Endothelial cell (in vitro differentiated cells): ENCODE measurements around the gene C1orf21. TPM values are rescaled to one million over a fixed set of nuclear protein-coding genes. Genes with fewer than 3 reads are reported as not detected.

ENCODE experiments used
- DNase-seq: peaks from one replicate; pipeline ENCODE4 v3.0.0; 2021; ENCODE audit warnings: low spot score
- H3K27ac Mint-ChIP-seq: one replicate; pipeline ENCODE4 v1.8.0; 2021; ENCODE audit warnings: mixed read lengths, inconsistent platforms; ENCODE audit not compliant: unreplicated experiment
- H3K27me3 Mint-ChIP-seq: one replicate; pipeline ENCODE4 v1.8.0; 2021; ENCODE audit warnings: mild to moderate bottlenecking, moderate library complexity, mixed read lengths, inconsistent platforms; ENCODE audit not compliant: unreplicated experiment
- H3K36me3 Mint-ChIP-seq: one replicate; pipeline ENCODE4 v1.8.0; 2021; ENCODE audit warnings: mild to moderate bottlenecking, low read depth, mixed read lengths, inconsistent platforms; ENCODE audit not compliant: unreplicated experiment
- H3K4me1 Mint-ChIP-seq: one replicate; pipeline ENCODE4 v1.8.0; 2021; ENCODE audit warnings: mild to moderate bottlenecking, mixed read lengths, inconsistent platforms; ENCODE audit not compliant: unreplicated experiment
- H3K4me3 Mint-ChIP-seq: one replicate; pipeline ENCODE4 v1.8.0; 2021; ENCODE audit warnings: mild to moderate bottlenecking, mixed read lengths, inconsistent platforms; ENCODE audit not compliant: unreplicated experiment
- H3K9me3 Mint-ChIP-seq: one replicate; pipeline ENCODE4 v1.8.0; 2021; ENCODE audit warnings: mixed read lengths, inconsistent platforms; ENCODE audit not compliant: unreplicated experiment
- CTCF ChIP-seq: fragments of 200-600 bp; sonication (generic); IDR thresholded peaks from one replicate; pipeline ENCODE4 v1.5.0; 2021; ENCODE audit warnings: antibody characterized with exemption; ENCODE audit not compliant: unreplicated experiment
- total RNA-seq: library from RNA; stranded (reverse); fragmentation: NEBNext Ultra II Directional; extraction: Animal tissue kit (Norgen Biotek cat#: 25700); gene quantifications from one replicate; pipeline ENCODE4 v1.2.1, GENCODE V29; 2021; ENCODE audit not compliant: unreplicated experiment

C1orf21 gene
- total RNA-seq, 1 donor from 2014 or later = 7.5 TPM

- Mint-ChIP-seq H3K27me3 (no peaks in the 10 kb centered on the region), H3K9me3 (no peaks in the 10 kb centered on the region), H3K4me3 (no peak overlapping the region), H3K36me3 (no peaks in the 10 kb centered on the region), H3K4me1 (no peaks in the 10 kb centered on the region), H3K27ac (no peak overlapping the region)
- no peak for DNase-seq
- TF ChIP-seq CTCF = no peak
Measured at GRCh38 chr1:184370850-184371249, 16.0 kb upstream of the C1orf21 start.

- Mint-ChIP-seq H3K27me3 (no peaks in the 10 kb centered on the region), H3K4me3 (no peak overlapping the region), H3K4me1 (no peaks in the 10 kb centered on the region), H3K36me3 (no peaks in the 10 kb centered on the region), H3K9me3 (no peaks in the 10 kb centered on the region), H3K27ac (no peak overlapping the region)
- DNase-seq = no peak
- TF ChIP-seq CTCF = no peak
Measured at GRCh38 chr1:184373155-184373554, 13.7 kb upstream of the C1orf21 start.

- TF ChIP-seq CTCF = no peak
- no peak for DNase-seq
- no peaks in the 10 kb centered on the region for H3K9me3 Mint-ChIP-seq
- H3K27me3 Mint-ChIP-seq = no peaks in the 10 kb centered on the region
- no peaks in the 10 kb centered on the region for H3K36me3 Mint-ChIP-seq
- no peak overlapping the region for H3K4me3 Mint-ChIP-seq
- no peak overlapping the region for H3K27ac Mint-ChIP-seq
- no peaks in the 10 kb centered on the region for H3K4me1 Mint-ChIP-seq
Measured at GRCh38 chr1:184376369-184376768, 10.5 kb upstream of the C1orf21 start.

DNA sequence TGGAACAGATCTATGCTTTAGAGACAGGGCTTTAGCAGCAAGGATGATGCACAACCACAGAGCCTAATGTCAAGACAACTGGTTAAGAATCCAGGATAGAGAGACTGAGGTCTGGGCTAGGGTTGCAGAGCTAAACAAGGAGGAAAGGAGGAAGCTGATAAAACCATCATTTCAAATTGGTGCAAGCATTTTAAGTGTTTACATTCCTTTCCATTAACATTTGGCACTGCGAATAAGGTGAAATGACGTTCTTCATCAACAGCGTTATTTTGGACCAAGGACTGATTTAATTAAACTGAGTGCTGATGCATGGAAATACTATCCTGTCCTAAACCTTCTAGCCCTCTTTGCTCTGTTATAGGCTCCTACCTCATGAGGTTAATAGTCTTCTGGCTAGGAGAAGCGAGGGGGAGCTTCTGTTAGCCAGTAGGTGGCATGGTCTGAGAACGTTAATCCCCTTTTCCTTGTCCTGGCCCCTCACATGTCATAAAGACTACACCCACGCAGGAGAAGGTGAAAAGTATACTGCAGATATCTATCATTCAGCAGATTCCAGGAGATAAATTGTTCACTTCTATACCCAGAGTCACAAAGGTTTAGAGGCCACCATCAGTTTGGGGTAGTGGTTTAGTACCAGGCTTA is 7.6 kb upstream of the C1orf21 start:
- Mint-ChIP-seq H3K4me3 (no peak overlapping the region), H3K9me3 (no peaks in the 10 kb centered on the region), H3K27ac (no peak overlapping the region), H3K27me3 (no peaks in the 10 kb centered on the region), H3K4me1 (no peaks in the 10 kb centered on the region), H3K36me3 (no peaks in the 10 kb centered on the region)
- DNase-seq = no peak
- no peak for TF ChIP-seq CTCF

GRCh38 chr1:184380468-184380867 is 6.4 kb upstream of the C1orf21 start:
- Mint-ChIP-seq H3K36me3 (no peaks in the 10 kb centered on the region), H3K4me3 (no peak overlapping the region), H3K27ac (no peak overlapping the region), H3K27me3 (peaks cover under 1% of the 10 kb centered on the region), H3K4me1 (no peaks in the 10 kb centered on the region), H3K9me3 (no peaks in the 10 kb centered on the region)
- no peak for TF ChIP-seq CTCF
- DNase-seq = no peak
